K562 (cell line): ENCODE data around the gene ZFR2. TPM values are rescaled to one million over a fixed set of nuclear protein-coding genes. Genes with fewer than 3 reads are reported as not detected.

Source experiments
- CTCFL ChIP-seq: IDR thresholded peaks from 2 replicates; pipeline ENCODE4 v1.6.1; 2011; ENCODE audit warnings: borderline replicate concordance, low read depth, mild to moderate bottlenecking, moderate library complexity, low read length; ENCODE audit not compliant: insufficient read depth, poor library complexity, severe bottlenecking
- CXXC5 ChIP-seq: fragments of 250-450 bp; sonication (Bioruptor Pico); IDR thresholded peaks from 2 replicates; pipeline ENCODE4 v1.8.0; 2022; ENCODE audit warnings: inconsistent platforms, mild to moderate bottlenecking, moderate library complexity
- FOXM1 ChIP-seq, 2 experiments: fragments of 450-650 bp in 1 of 2; sonication (generic) in 1 of 2; formaldehyde crosslinking in 1 of 2; IDR thresholded peaks; 2 replicates each; pipeline versions ENCODE4 v1.6.1 to v1.9.0; 2017 to 2022; ENCODE audit warnings: low read depth in 2 of 2, mild to moderate bottlenecking in 2 of 2, missing genetic modification reagents in 1 of 2, moderate library complexity in 1 of 2
- GABPA ChIP-seq: fragments of 200-800 bp; sonication (Bioruptor generic); conservative IDR thresholded peaks from 2 replicates; pipeline ENCODE4 v1.6.1; 2016; ENCODE audit warnings: low read depth, missing genetic modification characterization, missing compliant biosample characterization
- KDM1A ChIP-seq, 2 experiments: fragments of 450-650 bp; IDR thresholded peaks; 2 replicates each; pipeline ENCODE4 v1.6.1; 2016; ENCODE audit warnings: mild to moderate bottlenecking in 2 of 2
- MBD2 ChIP-seq: sonication (generic); IDR thresholded peaks from 2 replicates; pipeline ENCODE4 v1.6.1; 2016; ENCODE audit warnings: low read depth, borderline replicate concordance
- NCOA1 ChIP-seq: fragments of 450-650 bp; IDR thresholded peaks from 2 replicates; pipeline ENCODE4 v1.6.1; 2016; ENCODE audit warnings: low read depth
- RBM25 ChIP-seq: fragments of 200-400 bp; formaldehyde crosslinking; IDR thresholded peaks from 2 replicates; pipeline ENCODE4 v1.6.1; 2018; ENCODE audit warnings: low read length, low read depth, moderate library complexity; ENCODE audit not compliant: severe bottlenecking
- SMAD4 ChIP-seq: fragments of 250-450 bp; sonication (Bioruptor Pico); conservative IDR thresholded peaks from 2 replicates; pipeline ENCODE4 v1.8.0; 2021; ENCODE audit warnings: inconsistent platforms, mild to moderate bottlenecking, moderate library complexity
- SMC3 ChIP-seq: conservative IDR thresholded peaks from 2 replicates; pipeline ENCODE4 v1.6.1; 2011; ENCODE audit warnings: low read depth, low read length, improper control_type of control experiment; ENCODE audit not compliant: insufficient read depth
- TFAM ChIP-seq: fragments of 250-450 bp; sonication (Bioruptor Pico); conservative IDR thresholded peaks from 2 replicates; pipeline ENCODE4 v1.5.0; 2021; ENCODE audit warnings: mild to moderate bottlenecking, moderate library complexity
- U2AF1 ChIP-seq: fragments of 200-400 bp; formaldehyde crosslinking; optimal IDR thresholded peaks from 2 replicates; pipeline ENCODE3; 2017; ENCODE audit warnings: mild to moderate bottlenecking, low read depth, low read length, moderate library complexity
- ZFP36 ChIP-seq: fragments of 150-350 bp; IDR thresholded peaks from 2 replicates; pipeline ENCODE4 v1.6.1; 2018; ENCODE audit warnings: low read length, low read depth; ENCODE audit not compliant: partially characterized antibody
- ZKSCAN1 ChIP-seq: fragments of 150-350 bp; IDR thresholded peaks from 2 replicates; pipeline ENCODE4 v1.6.1; 2016; ENCODE audit warnings: low read depth, low read length
- polyA plus RNA-seq, 8 experiments: library from polyadenylated mRNA; depleted of rRNA in 4 of 8; stranded (reverse) in 5 of 8; unstranded in 3 of 8; fragments of >200 nt; fragmentation: Nextera tagmentation in 2 of 8; fragmentation: Illumina TruSeq in 1 of 8; extraction: Ambion mirVana in 2 of 8; extraction: Trizol in 1 of 8; gene quantifications; 2 replicates each; pipeline versions ENCODE4 v1.2.1 to v1.2.3, GENCODE V29; 2011 to 2014; ENCODE audit warnings: inconsistent platforms in 1 of 8, missing spikeins in 1 of 8
- total RNA-seq, 7 experiments: library from RNA; depleted of rRNA in 6 of 7; stranded (reverse); fragments of >200 nt in 6 of 7; fragmentation: Illumina TruSeq in 2 of 7; extraction: Trizol in 2 of 7; gene quantifications; 2 replicates each; pipeline versions ENCODE4 v1.2.1 to v1.2.3, GENCODE V29; 2011 to 2021; ENCODE audit warnings: low replicate concordance in 1 of 7
- TF ChIP-seq, protein P1 (sequence below): fragments of 450-650 bp; IDR thresholded peaks from 2 replicates; pipeline ENCODE4 v1.6.1; 2016; ENCODE audit warnings: mild to moderate bottlenecking, moderate library complexity

Gene ZFR2
- total and polyA plus RNA-seq, 9 of the 15 experiments (the other 6 are each of a cell fraction or from before 2014, with no cell fraction given): 0.03 to 0.59 (median 0.07) TPM; not detected in 6

DNA sequence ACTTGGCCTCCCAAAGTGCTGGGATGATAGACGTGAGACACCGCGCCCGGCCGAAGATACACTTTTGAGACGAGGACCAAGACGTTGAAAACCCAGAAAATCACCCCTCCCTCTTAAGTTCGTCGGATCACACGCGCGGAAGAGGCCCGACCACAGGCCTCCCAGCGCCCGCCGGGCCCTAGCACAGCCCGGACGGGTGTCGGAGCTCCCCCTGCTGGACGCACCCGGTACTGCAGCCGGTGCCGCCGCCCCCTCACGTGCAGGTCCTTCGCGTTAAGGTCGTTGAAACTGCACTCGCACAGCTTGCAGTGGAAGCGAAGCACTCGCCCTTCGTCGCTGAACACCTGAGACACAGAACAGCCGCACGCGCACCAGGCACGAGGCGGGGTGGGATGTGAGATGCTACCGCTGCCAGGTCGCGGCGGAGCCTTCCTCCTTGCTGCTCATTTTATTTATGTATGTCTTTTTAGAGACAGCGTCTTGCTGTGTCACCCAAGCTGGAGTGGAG, 46.9 kb downstream of the ZFR2 start (continued):
- TF ChIP-seq, protein P1, sequence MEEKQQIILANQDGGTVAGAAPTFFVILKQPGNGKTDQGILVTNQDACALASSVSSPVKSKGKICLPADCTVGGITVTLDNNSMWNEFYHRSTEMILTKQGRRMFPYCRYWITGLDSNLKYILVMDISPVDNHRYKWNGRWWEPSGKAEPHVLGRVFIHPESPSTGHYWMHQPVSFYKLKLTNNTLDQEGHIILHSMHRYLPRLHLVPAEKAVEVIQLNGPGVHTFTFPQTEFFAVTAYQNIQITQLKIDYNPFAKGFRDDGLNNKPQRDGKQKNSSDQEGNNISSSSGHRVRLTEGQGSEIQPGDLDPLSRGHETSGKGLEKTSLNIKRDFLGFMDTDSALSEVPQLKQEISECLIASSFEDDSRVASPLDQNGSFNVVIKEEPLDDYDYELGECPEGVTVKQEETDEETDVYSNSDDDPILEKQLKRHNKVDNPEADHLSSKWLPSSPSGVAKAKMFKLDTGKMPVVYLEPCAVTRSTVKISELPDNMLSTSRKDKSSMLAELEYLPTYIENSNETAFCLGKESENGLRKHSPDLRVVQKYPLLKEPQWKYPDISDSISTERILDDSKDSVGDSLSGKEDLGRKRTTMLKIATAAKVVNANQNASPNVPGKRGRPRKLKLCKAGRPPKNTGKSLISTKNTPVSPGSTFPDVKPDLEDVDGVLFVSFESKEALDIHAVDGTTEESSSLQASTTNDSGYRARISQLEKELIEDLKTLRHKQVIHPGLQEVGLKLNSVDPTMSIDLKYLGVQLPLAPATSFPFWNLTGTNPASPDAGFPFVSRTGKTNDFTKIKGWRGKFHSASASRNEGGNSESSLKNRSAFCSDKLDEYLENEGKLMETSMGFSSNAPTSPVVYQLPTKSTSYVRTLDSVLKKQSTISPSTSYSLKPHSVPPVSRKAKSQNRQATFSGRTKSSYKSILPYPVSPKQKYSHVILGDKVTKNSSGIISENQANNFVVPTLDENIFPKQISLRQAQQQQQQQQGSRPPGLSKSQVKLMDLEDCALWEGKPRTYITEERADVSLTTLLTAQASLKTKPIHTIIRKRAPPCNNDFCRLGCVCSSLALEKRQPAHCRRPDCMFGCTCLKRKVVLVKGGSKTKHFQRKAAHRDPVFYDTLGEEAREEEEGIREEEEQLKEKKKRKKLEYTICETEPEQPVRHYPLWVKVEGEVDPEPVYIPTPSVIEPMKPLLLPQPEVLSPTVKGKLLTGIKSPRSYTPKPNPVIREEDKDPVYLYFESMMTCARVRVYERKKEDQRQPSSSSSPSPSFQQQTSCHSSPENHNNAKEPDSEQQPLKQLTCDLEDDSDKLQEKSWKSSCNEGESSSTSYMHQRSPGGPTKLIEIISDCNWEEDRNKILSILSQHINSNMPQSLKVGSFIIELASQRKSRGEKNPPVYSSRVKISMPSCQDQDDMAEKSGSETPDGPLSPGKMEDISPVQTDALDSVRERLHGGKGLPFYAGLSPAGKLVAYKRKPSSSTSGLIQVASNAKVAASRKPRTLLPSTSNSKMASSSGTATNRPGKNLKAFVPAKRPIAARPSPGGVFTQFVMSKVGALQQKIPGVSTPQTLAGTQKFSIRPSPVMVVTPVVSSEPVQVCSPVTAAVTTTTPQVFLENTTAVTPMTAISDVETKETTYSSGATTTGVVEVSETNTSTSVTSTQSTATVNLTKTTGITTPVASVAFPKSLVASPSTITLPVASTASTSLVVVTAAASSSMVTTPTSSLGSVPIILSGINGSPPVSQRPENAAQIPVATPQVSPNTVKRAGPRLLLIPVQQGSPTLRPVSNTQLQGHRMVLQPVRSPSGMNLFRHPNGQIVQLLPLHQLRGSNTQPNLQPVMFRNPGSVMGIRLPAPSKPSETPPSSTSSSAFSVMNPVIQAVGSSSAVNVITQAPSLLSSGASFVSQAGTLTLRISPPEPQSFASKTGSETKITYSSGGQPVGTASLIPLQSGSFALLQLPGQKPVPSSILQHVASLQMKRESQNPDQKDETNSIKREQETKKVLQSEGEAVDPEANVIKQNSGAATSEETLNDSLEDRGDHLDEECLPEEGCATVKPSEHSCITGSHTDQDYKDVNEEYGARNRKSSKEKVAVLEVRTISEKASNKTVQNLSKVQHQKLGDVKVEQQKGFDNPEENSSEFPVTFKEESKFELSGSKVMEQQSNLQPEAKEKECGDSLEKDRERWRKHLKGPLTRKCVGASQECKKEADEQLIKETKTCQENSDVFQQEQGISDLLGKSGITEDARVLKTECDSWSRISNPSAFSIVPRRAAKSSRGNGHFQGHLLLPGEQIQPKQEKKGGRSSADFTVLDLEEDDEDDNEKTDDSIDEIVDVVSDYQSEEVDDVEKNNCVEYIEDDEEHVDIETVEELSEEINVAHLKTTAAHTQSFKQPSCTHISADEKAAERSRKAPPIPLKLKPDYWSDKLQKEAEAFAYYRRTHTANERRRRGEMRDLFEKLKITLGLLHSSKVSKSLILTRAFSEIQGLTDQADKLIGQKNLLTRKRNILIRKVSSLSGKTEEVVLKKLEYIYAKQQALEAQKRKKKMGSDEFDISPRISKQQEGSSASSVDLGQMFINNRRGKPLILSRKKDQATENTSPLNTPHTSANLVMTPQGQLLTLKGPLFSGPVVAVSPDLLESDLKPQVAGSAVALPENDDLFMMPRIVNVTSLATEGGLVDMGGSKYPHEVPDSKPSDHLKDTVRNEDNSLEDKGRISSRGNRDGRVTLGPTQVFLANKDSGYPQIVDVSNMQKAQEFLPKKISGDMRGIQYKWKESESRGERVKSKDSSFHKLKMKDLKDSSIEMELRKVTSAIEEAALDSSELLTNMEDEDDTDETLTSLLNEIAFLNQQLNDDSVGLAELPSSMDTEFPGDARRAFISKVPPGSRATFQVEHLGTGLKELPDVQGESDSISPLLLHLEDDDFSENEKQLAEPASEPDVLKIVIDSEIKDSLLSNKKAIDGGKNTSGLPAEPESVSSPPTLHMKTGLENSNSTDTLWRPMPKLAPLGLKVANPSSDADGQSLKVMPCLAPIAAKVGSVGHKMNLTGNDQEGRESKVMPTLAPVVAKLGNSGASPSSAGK: peak; percentile 95
- peak; percentile 63 for TF ChIP-seq CTCFL
- peak; percentile 28 to 48; a peak in 3 of 4 replicates for TF ChIP-seq KDM1A (IDR thresholded peaks at IDR 0.05)
- TF ChIP-seq SMAD4: peak; percentile 42
- peak; percentile 16; the same call in 1 of the 2 replicates for TF ChIP-seq FOXM1 (IDR thresholded peaks at IDR 0.05; ENCODE audit: low read depth)
- TF ChIP-seq FOXM1 (CRISPR knock-in tag; IDR thresholded peaks at IDR 0.05; ENCODE audit: low read depth): 0 out of 2 replicates have a peak, but pooled peaks have one; percentile 43
- no peak for TF ChIP-seq U2AF1
- TF ChIP-seq SMC3: peak; percentile 82
- no peak for TF ChIP-seq RBM25
- peak; percentile 30 for TF ChIP-seq ZFP36
- TF ChIP-seq MBD2: no peak
- TF ChIP-seq GABPA (tag): no peak
- TF ChIP-seq ZKSCAN1: 0 out of 2 replicates have a peak, but pooled peaks have one; percentile 16
- no peak for TF ChIP-seq NCOA1
- peak; percentile 98 for TF ChIP-seq CXXC5 (CRISPR knock-in tag)
- no peak for TF ChIP-seq TFAM (CRISPR knock-in tag)
